ENCODE results near the gene SPEM2. TPM values are rescaled to one million over a fixed set of nuclear protein-coding genes. Genes with fewer than 3 reads are reported as not detected.

Gene SPEM2
- total RNA-seq, 1 experiment from 2014 or later = not detected

DNA sequence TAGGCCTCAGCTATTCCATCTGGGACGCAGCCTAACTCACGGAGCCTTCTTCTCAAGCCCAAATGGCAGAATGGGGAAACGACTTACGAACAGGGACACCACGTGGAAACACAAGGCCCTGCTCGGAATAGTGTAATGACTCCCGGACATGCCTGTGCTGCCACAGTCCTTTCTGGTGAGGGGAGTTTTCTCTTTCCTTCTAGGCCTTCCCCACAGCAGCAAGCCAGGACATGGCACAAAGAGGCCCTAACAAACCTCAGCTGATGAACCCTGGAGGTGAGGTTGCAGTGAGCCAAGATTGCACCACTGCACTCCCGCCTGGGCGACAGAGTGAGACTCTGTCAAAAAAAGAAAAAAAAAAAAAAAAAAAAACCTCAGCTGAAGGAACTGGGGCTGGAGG is 38.7 kb downstream of the SPEM2 start (continued):
- no peak for TF ChIP-seq EZH2phosphoT487 (IDR thresholded peaks at IDR 0.05; ENCODE audit: borderline replicate concordance)
- no peak for TF ChIP-seq TCF7L2 (IDR thresholded peaks at IDR 0.05; ENCODE audit: borderline replicate concordance, extremely low read depth, insufficient read depth, insufficient read length)
- no peak for TF ChIP-seq EGR1 (IDR thresholded peaks at IDR 0.05; ENCODE audit: low read depth)

DNA sequence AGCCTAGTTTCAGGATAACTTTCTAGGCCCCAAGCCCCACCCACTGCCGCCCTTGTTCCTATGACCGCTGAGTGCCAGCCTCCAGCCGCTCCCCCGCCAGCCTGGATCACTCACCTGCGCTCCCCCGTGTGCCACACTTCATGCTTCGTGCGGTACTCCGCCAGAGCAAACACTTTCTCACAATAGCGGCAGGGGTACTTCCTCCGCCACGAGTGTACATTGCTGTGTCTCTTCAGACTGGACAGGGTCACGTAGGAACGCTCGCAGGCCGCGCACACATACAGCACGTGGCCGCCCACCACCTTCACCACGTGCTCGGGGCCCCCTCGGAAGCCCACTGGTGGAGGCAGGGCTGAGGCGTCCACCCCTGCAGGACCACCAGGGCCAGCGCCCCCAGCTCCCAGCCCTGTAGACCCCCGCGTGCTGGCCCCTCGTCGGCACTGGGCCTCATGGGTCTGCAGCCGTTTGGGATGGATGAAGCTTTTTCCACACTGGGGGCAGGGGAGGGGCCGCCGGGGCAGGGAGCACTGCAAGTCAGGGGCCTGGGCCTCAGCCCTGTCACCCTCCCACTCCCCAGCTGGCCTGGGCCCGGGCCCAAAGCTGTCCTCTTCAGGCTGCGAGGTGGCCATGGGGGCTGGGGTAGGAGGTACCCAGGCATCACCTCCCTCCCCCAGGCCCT is 40.3 kb downstream of the SPEM2 start:
- CTCF ChIA-PET = no interaction called here

More for the DNA sequence above, 40.3 kb downstream of the SPEM2 start:
- TF ChIP-seq YY1 (IDR thresholded peaks at IDR 0.05; ENCODE audit: extremely low read depth, insufficient replicate concordance, low read depth, low read length) (no peak), RAD21 (IDR thresholded peaks at IDR 0.05; ENCODE audit: low read depth) (no peak), JUND (IDR thresholded peaks at IDR 0.05) (no peak), SP1 (IDR thresholded peaks at IDR 0.05; ENCODE audit: low read depth) (no peak), ZNF274 (IDR thresholded peaks at IDR 0.05; ENCODE audit: low read depth, low read length) (no peak)
- TF ChIP-seq, protein P1, sequence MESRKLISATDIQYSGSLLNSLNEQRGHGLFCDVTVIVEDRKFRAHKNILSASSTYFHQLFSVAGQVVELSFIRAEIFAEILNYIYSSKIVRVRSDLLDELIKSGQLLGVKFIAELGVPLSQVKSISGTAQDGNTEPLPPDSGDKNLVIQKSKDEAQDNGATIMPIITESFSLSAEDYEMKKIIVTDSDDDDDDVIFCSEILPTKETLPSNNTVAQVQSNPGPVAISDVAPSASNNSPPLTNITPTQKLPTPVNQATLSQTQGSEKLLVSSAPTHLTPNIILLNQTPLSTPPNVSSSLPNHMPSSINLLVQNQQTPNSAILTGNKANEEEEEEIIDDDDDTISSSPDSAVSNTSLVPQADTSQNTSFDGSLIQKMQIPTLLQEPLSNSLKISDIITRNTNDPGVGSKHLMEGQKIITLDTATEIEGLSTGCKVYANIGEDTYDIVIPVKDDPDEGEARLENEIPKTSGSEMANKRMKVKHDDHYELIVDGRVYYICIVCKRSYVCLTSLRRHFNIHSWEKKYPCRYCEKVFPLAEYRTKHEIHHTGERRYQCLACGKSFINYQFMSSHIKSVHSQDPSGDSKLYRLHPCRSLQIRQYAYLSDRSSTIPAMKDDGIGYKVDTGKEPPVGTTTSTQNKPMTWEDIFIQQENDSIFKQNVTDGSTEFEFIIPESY (IDR thresholded peaks at IDR 0.05; ENCODE audit: extremely low read depth, insufficient replicate concordance, low read length) = no peak
- H3K4me3 ChIP-seq (replicated peaks in 1 of 2; ENCODE audit: low read depth in 1 of 2, low read length in 2 of 2) = no peak overlapping the region
- ChIA-PET RAD21 (ENCODE audit: low non-redundant PET in 1 of 2, low total read pairs in 2 of 2, uncharacterized antibody in 2 of 2, unreplicated experiment in 2 of 2) (no interaction called here), POLR2A (interaction anchor here (1.0 kb wide), 1 partner anchor 62 kb away, joined by 3 read pairs; the partner anchor contains the start of gene TMEM256)
- no peak overlapping the region for H3K9ac ChIP-seq (ENCODE audit: low read length)
- no peaks in the 10 kb centered on the region for H4K20me1 ChIP-seq (ENCODE audit: insufficient read depth)
- no peaks in the 10 kb centered on the region for H3K79me2 ChIP-seq (ENCODE audit: insufficient read depth, low read length)
- no peak for ATAC-seq
- no peak overlapping the region for H3K27ac ChIP-seq (ENCODE audit: low read depth, low read length)
- H3K36me3 ChIP-seq (ENCODE audit: control insufficient read depth in 1 of 2, insufficient read depth in 2 of 2, low read length in 2 of 2) = no peaks in the 10 kb centered on the region; a peak in 2 of 4 replicates
- intact Hi-C loops (cut with micrococcal nuclease) = no loop called here
- H3K4me2 ChIP-seq (ENCODE audit: low read length) = no peak overlapping the region
- peaks cover 0 to 5% of the 10 kb centered on the region in 2 experiments; a peak in 1 of 4 replicates for H3K4me1 ChIP-seq (ENCODE audit: control insufficient read depth in 1 of 2, insufficient read depth in 2 of 2, low read length in 2 of 2)
- BruUV-seq (replicated peaks) = no TSS peak
- H3K9me2 ChIP-seq (ENCODE audit: insufficient read depth) = no peaks in the 10 kb centered on the region
- no peaks in the 10 kb centered on the region for H3K27me3 ChIP-seq (ENCODE audit: insufficient read depth, low read length)
- H3K9me3 ChIP-seq (ENCODE audit: control insufficient read depth in 1 of 2, insufficient read depth in 1 of 2, low read depth in 1 of 2, low read length in 2 of 2) = no peaks in the 10 kb centered on the region
- no peak for DNase-seq (ENCODE audit: low read depth, low spot score)
- H2AFZ ChIP-seq (ENCODE audit: low read depth, low read length, poor library complexity, severe bottlenecking) = no peak overlapping the region

All from HCT116 (cell line).